Activated CD8-positive, alpha-beta memory T cell treated with anti-CD3 and anti-CD28 coated beads, Interleukin-2, amount 10 ng/mL, durations not matched to agents 7 days and 5 days (primary cell): ENCODE data around the gene TAS2R46. TPM values are rescaled to one million over a fixed set of nuclear protein-coding genes. Genes with fewer than 3 reads are reported as not detected.
A peak's percentile ranks its signal among the peaks of the same experiment; 100 is the strongest.
"Not testable (repeated sequence)": the region's sequence is repeated elsewhere in the genome, so short reads cannot be mapped to it uniquely, and the experiment has no call there.

ENCODE experiments used
- ATAC-seq: fragments of 150-1000 bp; cut with Tn5 transposase; one replicate; pipeline ENCODE4 v1.10.0; 2021; ENCODE audit warnings: moderate library complexity
- CTCF ChIA-PET: fragments of 350-600 bp; sonication (Branson Sonifier 250); formaldehyde crosslinking; loops from one replicate; lab custom pipeline; 2021; ENCODE audit warnings: antibody characterized with exemption; lab: Charles Lee
- DNase-seq: peaks from one replicate; pipeline ENCODE4 v3.0.0-alpha.2; 2020
- H3K27ac Mint-ChIP-seq: one replicate; pipeline ENCODE4 v1.8.0; 2021; ENCODE audit warnings: mild to moderate bottlenecking, mixed read lengths
- H3K27me3 Mint-ChIP-seq: one replicate; pipeline ENCODE4 v1.8.0; 2021; ENCODE audit warnings: mixed read lengths
- H3K36me3 Mint-ChIP-seq: one replicate; pipeline ENCODE4 v1.8.0; 2021; ENCODE audit warnings: mild to moderate bottlenecking, mixed read lengths
- H3K4me1 Mint-ChIP-seq: one replicate; pipeline ENCODE4 v1.8.0; 2021; ENCODE audit warnings: mixed read lengths
- H3K4me3 Mint-ChIP-seq: one replicate; pipeline ENCODE4 v1.8.0; 2021; ENCODE audit warnings: mild to moderate bottlenecking, moderate library complexity, mixed read lengths
- H3K9me3 Mint-ChIP-seq: one replicate; pipeline ENCODE4 v1.8.0; 2022; ENCODE audit warnings: low read depth, mixed read lengths
- total RNA-seq, 2 experiments: library from RNA; stranded (reverse); gene quantifications; one replicate each; pipeline ENCODE4 v1.2.3, GENCODE V29; 2021

TAS2R46 gene
- 1 to 10 TPM in 1 of 2 experiments, under 1 TPM in 1; 0.73 to 1.1 TPM for total RNA-seq

GRCh38 chr12:11062194-11062593 lies at the start of gene TAS2R46:
TSS of gene TAS2R46 (minus strand) at chr12:11062294. CDS start at chr12:11062294, 0 bp downstream.
- H3K9me3 Mint-ChIP-seq, H3K4me1 Mint-ChIP-seq, CTCF ChIA-PET, H3K4me3 Mint-ChIP-seq, DNase-seq, ATAC-seq, H3K27me3 Mint-ChIP-seq, H3K27ac Mint-ChIP-seq: not testable (repeated sequence)
- H3K36me3 Mint-ChIP-seq = peaks cover 17% of the 10 kb centered on the region

GRCh38 chr12:11111213-11111612 lies 49.1 kb upstream of the TAS2R46 start:
- not testable (repeated sequence) for H3K27ac Mint-ChIP-seq, H3K4me3 Mint-ChIP-seq
- H3K4me1 Mint-ChIP-seq = peaks cover 19% of the 10 kb centered on the region

GRCh38 chr12:11108862-11109261 lies 46.8 kb upstream of the TAS2R46 start:
- H3K27me3 Mint-ChIP-seq = no peaks in the 10 kb centered on the region
- peaks cover 28% of the 10 kb centered on the region for H3K9me3 Mint-ChIP-seq
- no peak overlapping the region for H3K4me3 Mint-ChIP-seq
- CTCF ChIA-PET = no interaction called here
- DNase-seq (no peak), ATAC-seq (no peak)
- H3K27ac Mint-ChIP-seq = peak overlapping the region; percentile 59
- peaks cover 82% of the 10 kb centered on the region for H3K36me3 Mint-ChIP-seq
- peaks cover 19% of the 10 kb centered on the region for H3K4me1 Mint-ChIP-seq

More at GRCh38 chr12:11111213-11111612, 49.1 kb upstream of the TAS2R46 start:
- CTCF ChIA-PET, H3K27me3 Mint-ChIP-seq, ATAC-seq, DNase-seq: not testable (repeated sequence)
- Mint-ChIP-seq H3K36me3 (peaks cover 89% of the 10 kb centered on the region), H3K9me3 (peaks cover 37% of the 10 kb centered on the region)

GRCh38 chr12:11107719-11108118 lies 45.6 kb upstream of the TAS2R46 start:
- Mint-ChIP-seq H3K27me3 (no peaks in the 10 kb centered on the region), H3K36me3 (peaks cover 80% of the 10 kb centered on the region), H3K4me1 (peaks cover 19% of the 10 kb centered on the region), H3K4me3 (no peak overlapping the region), H3K9me3 (peaks cover 23% of the 10 kb centered on the region), H3K27ac (no peak overlapping the region)
- no peak for DNase-seq
- CTCF ChIA-PET = interaction anchor here (0.9 kb wide), 1 partner anchor 63 kb away, joined by 3 read pairs; the partner anchor contains the start of gene SMIM10L1
- ATAC-seq = no peak

- CTCF ChIA-PET = no interaction called here
- DNase-seq (no peak), ATAC-seq (no peak)
- peaks cover 18% of the 10 kb centered on the region for H3K9me3 Mint-ChIP-seq
- H3K27ac Mint-ChIP-seq = no peak overlapping the region
- H3K36me3 Mint-ChIP-seq = peaks cover 71% of the 10 kb centered on the region
- peaks cover 16% of the 10 kb centered on the region for H3K4me1 Mint-ChIP-seq
- H3K27me3 Mint-ChIP-seq = no peaks in the 10 kb centered on the region
- H3K4me3 Mint-ChIP-seq = no peak overlapping the region
Measured at GRCh38 chr12:11106288-11106687, 44.2 kb upstream of the TAS2R46 start.

- CTCF ChIA-PET = no interaction called here
- ATAC-seq (no peak), DNase-seq (no peak)
- Mint-ChIP-seq H3K27me3 (no peaks in the 10 kb centered on the region), H3K27ac (no peak overlapping the region), H3K36me3 (peaks cover 66% of the 10 kb centered on the region), H3K4me1 (peaks cover 11% of the 10 kb centered on the region), H3K9me3 (peaks cover 13% of the 10 kb centered on the region), H3K4me3 (no peak overlapping the region)
Measured at GRCh38 chr12:11105546-11105945, 43.5 kb upstream of the TAS2R46 start.

- DNase-seq, H3K27ac Mint-ChIP-seq, H3K27me3 Mint-ChIP-seq, ATAC-seq, CTCF ChIA-PET, H3K9me3 Mint-ChIP-seq, H3K4me3 Mint-ChIP-seq, H3K4me1 Mint-ChIP-seq: not testable (repeated sequence)
- H3K36me3 Mint-ChIP-seq = peaks cover 19% of the 10 kb centered on the region
Measured at GRCh38 chr12:11094910-11095309, 32.8 kb upstream of the TAS2R46 start.

- CTCF ChIA-PET = no interaction called here
- Mint-ChIP-seq H3K4me1 (no peaks in the 10 kb centered on the region), H3K27me3 (no peaks in the 10 kb centered on the region), H3K36me3 (peaks cover 7% of the 10 kb centered on the region), H3K9me3 (no peaks in the 10 kb centered on the region), H3K4me3 (no peak within 1 kb of the TSS), H3K27ac (no peak within 1 kb of the TSS)
- DNase-seq = no peak
- ATAC-seq = no peak
Measured at GRCh38 chr12:11092128-11092527, 30.0 kb upstream of the TAS2R46 start, which contains the start of gene TAS2R43. TSS of gene TAS2R43 (minus strand) at chr12:11092313. CDS start at chr12:11092229, 84 bp downstream.

GRCh38 chr12:11089246-11089645 lies 27.2 kb upstream of the TAS2R46 start:
- H3K36me3 Mint-ChIP-seq = peaks cover 10% of the 10 kb centered on the region
- no peak overlapping the region for H3K4me3 Mint-ChIP-seq
- CTCF ChIA-PET = no interaction called here
- no peak for DNase-seq
- ATAC-seq = no peak
- peaks cover 1% of the 10 kb centered on the region for H3K9me3 Mint-ChIP-seq
- H3K4me1 Mint-ChIP-seq = no peaks in the 10 kb centered on the region
- H3K27me3 Mint-ChIP-seq = no peaks in the 10 kb centered on the region
- no peak overlapping the region for H3K27ac Mint-ChIP-seq

- no peak overlapping the region for H3K27ac Mint-ChIP-seq
- CTCF ChIA-PET = no interaction called here
- ATAC-seq = no peak
Measured at GRCh38 chr12:11085419-11085818, 23.3 kb upstream of the TAS2R46 start.

GRCh38 chr12:11081987-11082386 lies 19.9 kb upstream of the TAS2R46 start:
- H3K4me1 Mint-ChIP-seq = no peaks in the 10 kb centered on the region
- peaks cover 20% of the 10 kb centered on the region for H3K36me3 Mint-ChIP-seq
- peaks cover 17% of the 10 kb centered on the region for H3K9me3 Mint-ChIP-seq
- ATAC-seq (no peak), DNase-seq (no peak)
- no peaks in the 10 kb centered on the region for H3K27me3 Mint-ChIP-seq
- no peak overlapping the region for H3K27ac Mint-ChIP-seq
- no peak overlapping the region for H3K4me3 Mint-ChIP-seq
- CTCF ChIA-PET = no interaction called here

More at GRCh38 chr12:11085419-11085818, 23.3 kb upstream of the TAS2R46 start:
- H3K4me3 Mint-ChIP-seq = no peak overlapping the region
- no peak for DNase-seq
- H3K4me1 Mint-ChIP-seq = no peaks in the 10 kb centered on the region
- no peaks in the 10 kb centered on the region for H3K27me3 Mint-ChIP-seq
- peaks cover 15% of the 10 kb centered on the region for H3K9me3 Mint-ChIP-seq
- H3K36me3 Mint-ChIP-seq = peaks cover 16% of the 10 kb centered on the region

- DNase-seq = no peak
- Mint-ChIP-seq H3K27me3 (no peaks in the 10 kb centered on the region), H3K4me1 (peaks cover 4% of the 10 kb centered on the region), H3K9me3 (peaks cover 8% of the 10 kb centered on the region), H3K27ac (no peak overlapping the region), H3K36me3 (peaks cover 17% of the 10 kb centered on the region), H3K4me3 (no peak overlapping the region)
- no peak for ATAC-seq
- CTCF ChIA-PET = no interaction called here
Measured at GRCh38 chr12:11078246-11078645, 16.2 kb upstream of the TAS2R46 start.

GRCh38 chr12:11075642-11076041 lies 13.5 kb upstream of the TAS2R46 start:
- CTCF ChIA-PET = no interaction called here

GRCh38 chr12:11071414-11071813 lies 9.3 kb upstream of the TAS2R46 start:
- H3K36me3 Mint-ChIP-seq = peaks cover 16% of the 10 kb centered on the region
- DNase-seq = no peak
- no peak for ATAC-seq
- CTCF ChIA-PET = no interaction called here
- no peaks in the 10 kb centered on the region for H3K27me3 Mint-ChIP-seq
- H3K4me1 Mint-ChIP-seq = peaks cover 4% of the 10 kb centered on the region
- H3K4me3 Mint-ChIP-seq = no peak overlapping the region
- H3K27ac Mint-ChIP-seq = no peak overlapping the region
- no peaks in the 10 kb centered on the region for H3K9me3 Mint-ChIP-seq

More at GRCh38 chr12:11075642-11076041, 13.5 kb upstream of the TAS2R46 start:
- peaks cover 3% of the 10 kb centered on the region for H3K9me3 Mint-ChIP-seq
- peaks cover 17% of the 10 kb centered on the region for H3K36me3 Mint-ChIP-seq
- no peak overlapping the region for H3K4me3 Mint-ChIP-seq
- DNase-seq (no peak), ATAC-seq (no peak)
- H3K27ac Mint-ChIP-seq = no peak overlapping the region
- H3K4me1 Mint-ChIP-seq = peaks cover 4% of the 10 kb centered on the region
- no peaks in the 10 kb centered on the region for H3K27me3 Mint-ChIP-seq
